Ishikawa (cell line): ENCODE data around the gene UPK2.

Experiments
- CEBPB ChIP-seq: IDR thresholded peaks from 2 replicates; pipeline ENCODE4 v1.6.1; 2012
- CREB1 ChIP-seq: IDR thresholded peaks from 2 replicates; pipeline ENCODE4 v1.6.1; 2012; ENCODE audit warnings: low read depth
- EGR1 ChIP-seq: IDR thresholded peaks from 2 replicates; pipeline ENCODE4 v1.6.1; 2012
- EP300 ChIP-seq: IDR thresholded peaks from 2 replicates; pipeline ENCODE4 v1.6.1; 2012; ENCODE audit warnings: borderline replicate concordance
- FOXM1 ChIP-seq: IDR thresholded peaks from 2 replicates; pipeline ENCODE4 v1.6.1; 2012; ENCODE audit warnings: low read depth, borderline replicate concordance
- NFIC ChIP-seq: IDR thresholded peaks from 2 replicates; pipeline ENCODE4 v1.6.1; 2012
- RAD21 ChIP-seq: IDR thresholded peaks from 2 replicates; pipeline ENCODE4 v1.6.1; 2012; ENCODE audit warnings: low read depth
- REST ChIP-seq: IDR thresholded peaks from 2 replicates; pipeline ENCODE4 v1.6.1; 2012; ENCODE audit warnings: low read depth, mild to moderate bottlenecking
- TAF1 ChIP-seq: IDR thresholded peaks from 2 replicates; pipeline ENCODE4 v1.6.1; 2012; ENCODE audit warnings: low read depth, mild to moderate bottlenecking
- TCF12 ChIP-seq: IDR thresholded peaks from 2 replicates; pipeline ENCODE4 v1.6.1; 2012; ENCODE audit warnings: low read depth
- TEAD4 ChIP-seq: IDR thresholded peaks from 2 replicates; pipeline ENCODE4 v1.6.1; 2012
- YY1 ChIP-seq: IDR thresholded peaks from 2 replicates; pipeline ENCODE4 v1.6.1; 2012; ENCODE audit warnings: low read depth
- ZBTB7A ChIP-seq: IDR thresholded peaks from 2 replicates; pipeline ENCODE4 v1.6.1; 2012; ENCODE audit warnings: low read depth
- TF ChIP-seq, protein P1 (sequence below): IDR thresholded peaks from 2 replicates; pipeline ENCODE4 v1.6.1; 2012
- TF ChIP-seq, protein P2 (sequence below): IDR thresholded peaks from 2 replicates; pipeline ENCODE4 v1.6.1; 2012

UPK2 gene

DNA sequence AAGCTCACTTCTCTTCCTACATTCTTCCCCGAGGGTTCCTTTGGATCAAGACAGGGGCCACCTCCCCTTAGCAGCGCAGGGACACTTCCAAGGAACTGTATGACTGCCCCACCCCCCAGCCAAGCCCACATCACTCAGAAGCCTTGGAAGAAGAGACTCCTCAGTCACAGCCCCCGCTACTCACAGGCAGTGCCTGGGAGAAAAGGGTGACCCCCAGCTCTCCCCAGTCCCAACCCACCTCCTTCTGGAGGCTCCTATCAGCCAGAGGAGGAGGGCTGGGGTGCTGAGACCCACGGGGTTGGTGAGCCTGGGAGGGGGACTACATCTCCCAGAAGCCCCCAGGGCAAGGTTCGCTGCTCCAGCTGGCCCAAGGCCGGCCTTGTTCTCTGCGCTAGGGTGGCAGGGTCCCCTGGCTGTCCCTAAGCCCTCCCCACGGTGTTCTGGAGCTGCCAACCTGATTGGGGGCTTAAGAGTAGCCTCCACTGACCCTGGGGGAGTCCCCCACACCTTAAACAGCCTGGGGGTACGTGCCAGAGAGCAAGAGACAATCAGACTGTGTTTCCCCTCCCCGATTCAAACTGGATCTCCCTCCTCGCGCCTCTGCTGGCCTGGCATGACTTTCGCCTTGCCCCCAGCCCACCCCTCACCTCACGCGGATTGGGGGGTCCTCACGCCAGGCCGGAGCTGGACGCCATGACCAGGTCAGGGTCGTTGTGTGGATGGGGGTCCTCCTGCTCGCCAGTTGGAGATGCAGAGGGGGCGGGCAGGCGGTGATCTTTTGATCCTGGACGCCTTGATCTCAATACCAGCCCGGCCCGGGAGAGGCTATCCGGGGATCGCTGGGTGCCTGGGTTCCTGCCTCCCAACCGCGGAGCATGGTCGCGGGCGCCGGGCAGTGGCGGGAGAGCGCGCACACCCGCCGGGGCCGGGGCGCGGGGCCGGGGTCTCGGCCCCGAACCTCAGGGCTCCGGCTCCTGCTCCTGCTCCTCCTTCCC is 31.2 kb upstream of the UPK2 start:
- TF ChIP-seq RAD21 (no peak), EGR1 (no peak), ZBTB7A (peak; percentile 48; the same call in 1 of the 2 replicates), FOXM1 (no peak), EP300 (no peak), YY1 (no peak), REST (no peak)

- TF ChIP-seq REST: no peak
- peak; percentile 74; the same call in 1 of the 2 replicates for TF ChIP-seq ZBTB7A
- no peak for TF ChIP-seq TAF1
- TF ChIP-seq TCF12: no peak; the same call in 1 of the 2 replicates
- TF ChIP-seq CEBPB: no peak
- TF ChIP-seq CREB1: no peak
Measured at GRCh38 chr11:118927554-118928100, 28.5 kb upstream of the UPK2 start.

DNA sequence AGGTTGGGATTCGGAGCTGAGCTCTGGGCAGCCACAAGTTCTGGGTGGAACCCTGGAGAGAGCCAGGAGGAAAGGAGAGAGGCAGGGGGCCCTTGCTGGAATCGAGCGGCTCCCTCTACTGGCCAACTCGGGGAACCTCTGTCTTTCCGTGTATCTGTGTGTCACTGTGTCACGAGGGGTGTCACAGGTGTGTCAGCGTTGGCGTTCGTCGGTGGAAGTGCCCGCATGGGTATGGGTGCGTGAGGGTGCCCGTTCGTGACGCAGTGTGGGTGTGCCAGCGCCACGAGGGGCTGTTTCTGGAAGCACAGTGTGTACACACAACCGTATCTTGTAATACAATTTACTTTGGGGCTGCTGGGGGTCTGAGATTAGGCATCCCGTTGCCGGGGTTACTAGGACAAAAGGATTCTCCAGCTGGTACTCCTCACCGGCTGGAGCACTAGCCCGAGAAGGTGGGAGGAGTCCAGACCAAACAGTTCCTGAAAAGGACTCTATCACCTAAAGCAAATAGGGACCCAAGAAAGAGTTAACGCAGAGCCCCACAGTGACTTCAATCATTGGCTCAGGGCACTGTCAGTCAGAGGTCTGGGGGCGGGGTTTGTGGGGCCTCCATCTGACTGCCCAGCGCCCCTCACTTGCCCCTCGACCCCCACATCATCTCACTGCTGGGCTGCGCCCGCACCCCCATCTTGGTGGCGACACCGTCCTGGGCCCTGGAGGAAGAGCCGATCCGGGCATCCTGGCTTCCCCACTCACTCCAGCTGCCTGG is 27.8 kb upstream of the UPK2 start:
- TF ChIP-seq EP300 (0 out of 2 replicates have a peak, but pooled peaks have one; percentile 41), REST (no peak), RAD21 (peak; percentile 93), CREB1 (no peak), EGR1 (no peak), ZBTB7A (peak; percentile 77), TCF12 (0 out of 2 replicates have a peak, but pooled peaks have one; percentile 63), YY1 (peak; percentile 29; the same call in 1 of the 2 replicates), CEBPB (no peak), FOXM1 (peak; percentile 32; the same call in 1 of the 2 replicates), NFIC (peak; percentile 46), TEAD4 (no peak; the same call in 1 of the 2 replicates), TAF1 (peak; percentile 43; the same call in 1 of the 2 replicates)
- TF ChIP-seq, protein P1, sequence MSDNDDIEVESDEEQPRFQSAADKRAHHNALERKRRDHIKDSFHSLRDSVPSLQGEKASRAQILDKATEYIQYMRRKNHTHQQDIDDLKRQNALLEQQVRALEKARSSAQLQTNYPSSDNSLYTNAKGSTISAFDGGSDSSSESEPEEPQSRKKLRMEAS: peak; percentile 58
- TF ChIP-seq, protein P2, sequence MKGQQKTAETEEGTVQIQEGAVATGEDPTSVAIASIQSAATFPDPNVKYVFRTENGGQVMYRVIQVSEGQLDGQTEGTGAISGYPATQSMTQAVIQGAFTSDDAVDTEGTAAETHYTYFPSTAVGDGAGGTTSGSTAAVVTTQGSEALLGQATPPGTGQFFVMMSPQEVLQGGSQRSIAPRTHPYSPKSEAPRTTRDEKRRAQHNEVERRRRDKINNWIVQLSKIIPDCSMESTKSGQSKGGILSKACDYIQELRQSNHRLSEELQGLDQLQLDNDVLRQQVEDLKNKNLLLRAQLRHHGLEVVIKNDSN: peak; percentile 75

- TF ChIP-seq FOXM1 (no peak), ZBTB7A (peak; percentile 77), TCF12 (0 out of 2 replicates have a peak, but pooled peaks have one; percentile 7), CREB1 (no peak), CEBPB (no peak), TEAD4 (no peak), REST (no peak), YY1 (no peak), TAF1 (no peak), RAD21 (no peak), NFIC (no peak), EP300 (peak; percentile 22; the same call in 1 of the 2 replicates), EGR1 (no peak)
- TF ChIP-seq, protein P2: no peak
- TF ChIP-seq, protein P1: peak; percentile 20; the same call in 1 of the 2 replicates
Measured at GRCh38 chr11:118928870-118929500, 27.1 kb upstream of the UPK2 start.
